Left ventricle myocardium inferior (tissue), 1 donor: ENCODE results near the gene KDM2B. TPM values are rescaled to one million over a fixed set of nuclear protein-coding genes. Genes with fewer than 3 reads are reported as not detected.

ENCODE experiments used
- DNase-seq: peaks from one replicate; pipeline ENCODE4 v3.0.0-alpha.2; 2020
- H3K27ac ChIP-seq: fragments of 200-600 bp; replicated peaks from 2 replicates; pipeline ENCODE4 v1.8.0; 2021
- H3K27me3 ChIP-seq: fragments of 200-600 bp; 2 replicates; pipeline ENCODE4 v1.8.0; 2021; ENCODE audit warnings: low read depth
- H3K36me3 ChIP-seq: fragments of 200-600 bp; 2 replicates; pipeline ENCODE4 v1.8.0; 2021
- H3K4me1 ChIP-seq: fragments of 200-600 bp; 2 replicates; pipeline ENCODE4 v1.8.0; 2021
- H3K4me3 ChIP-seq: fragments of 200-600 bp; 2 replicates; pipeline ENCODE4 v1.8.0; 2021; ENCODE audit warnings: mild to moderate bottlenecking, moderate library complexity
- H3K9me3 ChIP-seq: fragments of 200-600 bp; replicated peaks from 2 replicates; pipeline ENCODE4 v1.8.0; 2021
- intact Hi-C: fragments of 100-400 bp; cut with micrococcal nuclease; formaldehyde crosslinking; loops from one replicate; pipeline ENCODE4 v1.11.0; 2022
- total RNA-seq: library from RNA; stranded (reverse); fragmentation: NEBNext Ultra II Directional; extraction: Animal tissue kit (Norgen Biotek cat#: 25700); gene quantifications from one replicate; pipeline ENCODE4 v1.2.1, GENCODE V29; 2021
- TF ChIP-seq, protein P1 (sequence below): fragments of 200-600 bp; IDR thresholded peaks from 2 replicates; pipeline ENCODE4 v1.8.0; 2021; ENCODE audit warnings: antibody characterized with exemption, mild to moderate bottlenecking, borderline replicate concordance
- donor health status: DM: no; HTN: yes; CAD: no; lungs with severe emphysema.

The KDM2B gene
- total RNA-seq, 1 donor from 2014 or later: 13.0 TPM

DNA sequence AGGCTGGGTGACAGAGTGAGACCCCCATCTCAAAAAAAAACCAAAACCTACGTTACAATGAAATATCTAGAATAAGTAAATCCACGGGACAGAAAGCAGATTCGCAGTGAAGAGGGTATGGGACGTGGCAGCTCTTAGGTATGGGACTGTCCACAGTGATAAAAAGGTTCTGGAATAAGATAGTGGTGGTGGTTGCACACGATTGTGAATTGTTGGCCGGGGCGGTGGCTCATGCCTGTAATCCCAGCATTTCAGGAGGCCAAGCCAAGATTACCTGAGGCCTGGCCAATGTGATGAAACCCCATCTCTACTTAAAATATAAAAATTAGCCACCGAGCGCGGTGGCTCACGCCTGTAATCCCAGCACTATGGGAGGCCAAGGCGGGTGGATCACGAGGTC is 76.3 kb downstream of the KDM2B start:
- no peak overlapping the region for H3K27ac ChIP-seq
- H3K9me3 ChIP-seq: no peaks in the 10 kb centered on the region
- intact Hi-C loops: loop anchor here (5.0 kb wide), 1 partner anchor 33 kb away; no protein-coding TSS in a partner anchor
- DNase-seq: no peak
- peaks cover 32% of the 10 kb centered on the region for H3K36me3 ChIP-seq
- no peak overlapping the region for H3K4me3 ChIP-seq
- H3K27me3 ChIP-seq: no peaks in the 10 kb centered on the region
- peaks cover 25% of the 10 kb centered on the region for H3K4me1 ChIP-seq
- TF ChIP-seq, protein P1, sequence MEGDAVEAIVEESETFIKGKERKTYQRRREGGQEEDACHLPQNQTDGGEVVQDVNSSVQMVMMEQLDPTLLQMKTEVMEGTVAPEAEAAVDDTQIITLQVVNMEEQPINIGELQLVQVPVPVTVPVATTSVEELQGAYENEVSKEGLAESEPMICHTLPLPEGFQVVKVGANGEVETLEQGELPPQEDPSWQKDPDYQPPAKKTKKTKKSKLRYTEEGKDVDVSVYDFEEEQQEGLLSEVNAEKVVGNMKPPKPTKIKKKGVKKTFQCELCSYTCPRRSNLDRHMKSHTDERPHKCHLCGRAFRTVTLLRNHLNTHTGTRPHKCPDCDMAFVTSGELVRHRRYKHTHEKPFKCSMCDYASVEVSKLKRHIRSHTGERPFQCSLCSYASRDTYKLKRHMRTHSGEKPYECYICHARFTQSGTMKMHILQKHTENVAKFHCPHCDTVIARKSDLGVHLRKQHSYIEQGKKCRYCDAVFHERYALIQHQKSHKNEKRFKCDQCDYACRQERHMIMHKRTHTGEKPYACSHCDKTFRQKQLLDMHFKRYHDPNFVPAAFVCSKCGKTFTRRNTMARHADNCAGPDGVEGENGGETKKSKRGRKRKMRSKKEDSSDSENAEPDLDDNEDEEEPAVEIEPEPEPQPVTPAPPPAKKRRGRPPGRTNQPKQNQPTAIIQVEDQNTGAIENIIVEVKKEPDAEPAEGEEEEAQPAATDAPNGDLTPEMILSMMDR: no peak

DNA sequence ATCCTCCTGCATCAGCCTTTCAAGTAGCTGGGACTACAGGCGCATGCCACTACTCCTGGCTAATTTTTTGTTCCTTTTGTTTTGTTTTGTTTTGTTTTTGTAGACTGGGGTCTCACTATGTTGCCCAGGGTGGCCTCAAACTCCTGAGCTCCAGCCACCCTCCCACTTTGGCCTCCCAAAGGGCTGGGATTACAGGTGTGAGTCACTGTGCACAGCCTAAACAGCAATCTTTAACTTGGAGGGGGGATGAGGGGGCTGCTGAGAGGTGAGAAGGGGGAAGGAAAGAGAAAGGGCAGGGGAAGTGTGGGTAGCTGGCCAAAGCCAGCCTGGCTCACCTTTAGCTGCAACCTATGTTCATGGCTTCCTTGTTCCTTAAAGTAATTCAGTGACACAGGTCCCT is 77.4 kb downstream of the KDM2B start:
- Histone ChIP-seq H3K9me3 (no peaks in the 10 kb centered on the region), H3K4me3 (no peak overlapping the region), H3K27me3 (no peaks in the 10 kb centered on the region), H3K36me3 (peaks cover 22% of the 10 kb centered on the region), H3K27ac (no peak overlapping the region), H3K4me1 (peaks cover 25% of the 10 kb centered on the region)
- intact Hi-C loops: loop anchor here (5.0 kb wide), 1 partner anchor 34 kb away; no protein-coding TSS in a partner anchor
- DNase-seq: no peak
- TF ChIP-seq, protein P1: no peak

DNA sequence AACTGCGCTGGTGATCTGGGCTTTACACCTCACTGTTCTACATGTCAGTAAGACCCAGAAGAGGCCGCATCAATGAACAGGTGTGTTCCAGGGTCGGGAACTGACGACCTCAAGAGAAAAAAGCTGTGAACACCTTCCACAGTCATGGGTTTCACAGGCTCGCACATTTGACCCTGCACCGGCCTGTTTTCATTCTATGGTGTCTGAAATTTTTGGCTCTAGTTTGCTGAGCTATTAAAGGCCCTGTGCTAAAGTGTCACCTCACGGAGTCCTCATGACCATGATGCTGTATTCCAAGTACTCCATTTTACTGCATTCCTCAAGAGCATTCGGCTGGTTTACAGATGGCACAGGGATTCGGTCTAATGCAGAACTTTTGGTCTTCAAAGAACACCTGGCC is 78.9 kb downstream of the KDM2B start:
- intact Hi-C loops: loop anchor here (5.0 kb wide), 1 partner anchor 35 kb away; no protein-coding TSS in a partner anchor

DNA sequence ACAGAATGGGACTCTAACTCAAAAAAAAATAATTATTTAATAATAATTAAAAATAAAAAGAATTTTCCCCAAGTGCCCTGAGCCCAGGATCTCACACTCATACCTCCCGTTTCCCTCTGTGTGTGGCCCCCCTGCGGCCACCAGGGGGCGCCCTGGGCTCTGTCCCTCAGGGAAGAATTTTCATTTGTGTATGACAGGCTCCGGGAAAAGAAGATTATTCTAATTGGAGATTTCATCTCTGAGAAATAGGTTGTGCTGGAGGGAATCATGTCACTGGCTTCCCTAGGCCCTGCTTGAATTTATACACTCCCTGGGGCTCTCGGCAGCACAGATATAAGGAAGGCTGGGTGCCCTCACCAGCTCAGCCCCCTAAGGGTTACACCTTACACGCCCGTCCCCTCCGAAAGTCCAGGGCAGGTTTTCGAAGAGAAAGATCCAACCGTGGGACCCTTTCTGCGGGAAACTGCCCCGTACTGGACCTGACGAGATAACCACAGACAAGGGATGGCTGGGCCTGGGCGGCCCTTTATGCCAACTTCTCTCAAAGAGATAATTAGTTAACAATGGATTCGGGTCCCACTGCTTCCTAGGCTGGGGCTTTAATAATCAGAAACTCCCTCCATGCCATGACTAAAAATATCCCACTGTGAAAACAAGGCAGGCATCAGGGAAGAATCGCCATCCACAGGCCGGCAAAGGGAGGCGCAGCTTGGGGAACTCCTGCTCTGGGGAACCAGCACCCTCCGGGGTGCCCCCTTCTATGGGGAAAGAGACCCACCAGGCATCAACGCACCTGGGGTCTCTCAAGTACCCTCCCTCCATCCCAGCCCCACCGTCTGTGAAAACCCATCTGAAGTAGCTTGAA is 80.7 kb downstream of the KDM2B start:
- intact Hi-C loops: loop anchor here (5.0 kb wide), 2 partner anchors 37 to 182 kb away; no protein-coding TSS in a partner anchor
- peak overlapping the region; percentile 54 for H3K4me3 ChIP-seq
- H3K9me3 ChIP-seq: no peaks in the 10 kb centered on the region
- H3K4me1 ChIP-seq: peaks cover 25% of the 10 kb centered on the region
- DNase-seq: peak; percentile 83
- peak overlapping the region; percentile 84 for H3K27ac ChIP-seq
- H3K36me3 ChIP-seq: peaks cover 4% of the 10 kb centered on the region
- TF ChIP-seq, protein P1: peak; percentile 98
- no peaks in the 10 kb centered on the region for H3K27me3 ChIP-seq

More for the DNA sequence above, 78.9 kb downstream of the KDM2B start:
- Histone ChIP-seq H3K4me3 (no peak overlapping the region), H3K27me3 (no peaks in the 10 kb centered on the region), H3K9me3 (no peaks in the 10 kb centered on the region), H3K27ac (peak overlapping the region; percentile 84), H3K4me1 (peaks cover 25% of the 10 kb centered on the region), H3K36me3 (peaks cover 9% of the 10 kb centered on the region)
- DNase-seq: no peak
- TF ChIP-seq, protein P1: no peak

DNA sequence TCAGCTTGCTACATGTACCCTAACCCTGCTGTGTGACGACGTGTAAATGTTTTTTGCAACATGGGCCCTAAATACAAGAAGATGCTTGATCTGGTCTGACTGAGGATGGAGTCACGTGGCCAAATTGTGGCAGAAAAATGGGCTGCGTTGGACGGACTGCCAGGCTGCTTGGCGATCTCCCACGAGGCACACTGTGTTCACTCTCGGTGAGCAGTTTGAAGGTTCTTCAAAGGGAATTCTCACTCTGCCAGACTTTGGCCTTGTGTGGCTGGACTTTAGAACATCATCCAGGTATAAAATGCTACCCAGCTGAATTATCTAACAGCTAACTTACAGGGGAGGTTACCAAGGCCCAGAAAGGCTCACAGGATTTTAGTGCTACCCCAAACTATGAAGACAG is 85.1 kb downstream of the KDM2B start:
- intact Hi-C loops: loop anchor here (5.0 kb wide), 1 partner anchor 187 kb away; no protein-coding TSS in a partner anchor
- no peak overlapping the region for H3K4me3 ChIP-seq
- TF ChIP-seq, protein P1: no peak
- no peaks in the 10 kb centered on the region for H3K27me3 ChIP-seq
- H3K4me1 ChIP-seq: peaks cover 9% of the 10 kb centered on the region
- H3K9me3 ChIP-seq: no peaks in the 10 kb centered on the region
- H3K27ac ChIP-seq: no peak overlapping the region
- peaks cover 6% of the 10 kb centered on the region for H3K36me3 ChIP-seq
- DNase-seq: no peak
